ENCODE measurements around the gene FMNL2.
"Not testable (repeated sequence)": the region's sequence is repeated elsewhere in the genome, so short reads cannot be mapped to it uniquely, and the experiment has no call there.

FMNL2 gene

GRCh38 chr2:152335016-152335725 lies at the start of gene FMNL2:
FMNL2 (plus strand) TSS chr2:152335174.
- peak; percentile 32 for DNase-seq

GRCh38 chr2:152292991-152293390 lies 42.0 kb upstream of the FMNL2 start:
- no peak for DNase-seq

GRCh38 chr2:152297715-152298114 lies 37.3 kb upstream of the FMNL2 start:
- DNase-seq, result no peak

- no peak for DNase-seq
These were observed 36.2 kb upstream of the FMNL2 start for GRCh38 chr2:152298754-152299153.

GRCh38 chr2:152301131-152301530 lies 33.8 kb upstream of the FMNL2 start:
- DNase-seq, result no peak

GRCh38 chr2:152303951-152304350 lies 31.0 kb upstream of the FMNL2 start:
- DNase-seq, result no peak

GRCh38 chr2:152304836-152305235 lies 30.1 kb upstream of the FMNL2 start:
- DNase-seq, result no peak

GRCh38 chr2:152307863-152308262 lies 27.1 kb upstream of the FMNL2 start:
- no peak for DNase-seq

- DNase-seq, result no peak
These were observed 25.4 kb upstream of the FMNL2 start for GRCh38 chr2:152309352-152310214.

- no peak for DNase-seq
These were observed 15.0 kb upstream of the FMNL2 start for GRCh38 chr2:152319822-152320570.

GRCh38 chr2:152320814-152321213 lies 14.2 kb upstream of the FMNL2 start:
- DNase-seq, result no peak

GRCh38 chr2:152322222-152322621 lies 12.8 kb upstream of the FMNL2 start:
- no peak for DNase-seq

- not testable (repeated sequence) for DNase-seq
These were observed 9.8 kb upstream of the FMNL2 start for GRCh38 chr2:152325126-152325525.

GRCh38 chr2:152326710-152327109 lies 8.3 kb upstream of the FMNL2 start:
- no peak for DNase-seq

GRCh38 chr2:152328013-152328412 lies 7.0 kb upstream of the FMNL2 start:
- DNase-seq, result no peak

- no peak for DNase-seq
These were observed 4.6 kb upstream of the FMNL2 start for GRCh38 chr2:152330235-152330866.

GRCh38 chr2:152334701-152335015 lies 316 bp upstream of the FMNL2 start:
- DNase-seq, result no peak

GRCh38 chr2:152335726-152336118 lies 748 bp downstream of the FMNL2 start:
- no peak for DNase-seq

- no peak for DNase-seq
These were observed 1.3 kb downstream of the FMNL2 start for GRCh38 chr2:152336119-152336853.

GRCh38 chr2:152336854-152337510 lies 2.0 kb downstream of the FMNL2 start:
- DNase-seq, result no peak

GRCh38 chr2:152337511-152337903 lies 2.5 kb downstream of the FMNL2 start:
- no peak for DNase-seq

All from activated T-cell treated with anti-CD3 and anti-CD28 coated beads, Interleukin-2, amount 50 U/mL, for 1 hour (primary cell).